OCI-LY1 (cell line): ENCODE data around the gene WNT2B.

Experiments used
- H2AFZ ChIP-seq: fragments of 200-600 bp; sonication (generic), shearing (Covaris generic); 2 replicates; pipeline ENCODE4 v1.6.0; 2014; ENCODE audit warnings: antibody characterized with exemption, mild to moderate bottlenecking, low read length
- H3F3A ChIP-seq: fragments of 200-600 bp; sonication (generic), shearing (Covaris generic); 2 replicates; pipeline ENCODE4 v1.6.0; 2014; ENCODE audit warnings: mild to moderate bottlenecking, antibody characterized with exemption, low read length, moderate library complexity; ENCODE audit not compliant: insufficient read depth
- H3K27ac ChIP-seq: fragments of 200-600 bp; sonication (generic); 2 replicates; pipeline ENCODE4 v1.5.1; 2014; ENCODE audit warnings: low read length, mixed run types, mild to moderate bottlenecking, low read depth; ENCODE audit not compliant: poor library complexity, severe bottlenecking
- H3K27me3 ChIP-seq: fragments of 200-600 bp; sonication (generic); 2 replicates; pipeline ENCODE4 v1.6.0; 2014; ENCODE audit warnings: antibody characterized with exemption, mild to moderate bottlenecking, low read length, moderate library complexity; ENCODE audit not compliant: insufficient read depth
- H3K36me3 ChIP-seq: fragments of 200-600 bp; sonication (generic); 2 replicates; pipeline ENCODE4 v1.6.1; 2014; ENCODE audit warnings: mild to moderate bottlenecking, antibody characterized with exemption, low read length, moderate library complexity, mixed read lengths; ENCODE audit not compliant: insufficient read depth
- H3K4me1 ChIP-seq: fragments of 200-600 bp; sonication (generic); 2 replicates; pipeline ENCODE4 v1.5.1; 2014; ENCODE audit warnings: mild to moderate bottlenecking, low read length, moderate library complexity; ENCODE audit not compliant: insufficient read depth, severe bottlenecking
- H3K4me2 ChIP-seq: fragments of 200-600 bp; sonication (generic), shearing (Covaris generic); 2 replicates; pipeline ENCODE4 v1.6.1; 2014; ENCODE audit warnings: low read length
- H3K4me3 ChIP-seq: fragments of 200-600 bp; sonication (generic); 2 replicates; pipeline ENCODE4 v1.5.1; 2014; ENCODE audit warnings: low read length, low read depth, mild to moderate bottlenecking, mixed read lengths; ENCODE audit not compliant: poor library complexity, severe bottlenecking
- H3K79me2 ChIP-seq: fragments of 200-600 bp; shearing (Covaris generic); 2 replicates; pipeline ENCODE4 v1.6.1; 2016; ENCODE audit warnings: mixed run types, low read length, mixed read lengths; ENCODE audit not compliant: insufficient read depth
- H3K9ac ChIP-seq: fragments of 200-600 bp; sonication (generic), shearing (Covaris generic); 2 replicates; pipeline ENCODE4 v1.6.1; 2014; ENCODE audit warnings: mild to moderate bottlenecking, low read length, mixed read lengths
- H3K9me2 ChIP-seq: fragments of 200-600 bp; sonication (generic), shearing (Covaris generic); 2 replicates; pipeline ENCODE4 v1.6.1; 2014; ENCODE audit warnings: low read depth, mild to moderate bottlenecking, low read length, mixed read lengths
- H3K9me3 ChIP-seq: fragments of 200-600 bp; shearing (Covaris generic); 2 replicates; pipeline ENCODE4 v1.6.1; 2014; ENCODE audit warnings: low read length, mixed read lengths
- H4K20me1 ChIP-seq: fragments of 200-600 bp; sonication (generic), shearing (Covaris generic); 2 replicates; pipeline ENCODE4 v1.6.0; 2016; ENCODE audit warnings: mild to moderate bottlenecking, low read length; ENCODE audit not compliant: insufficient read depth
- CTCF ChIP-seq: fragments of 200-600 bp; sonication (generic), shearing (Covaris generic); IDR thresholded peaks from 2 replicates; pipeline ENCODE4 v1.5.1; 2017; ENCODE audit warnings: mild to moderate bottlenecking, antibody characterized with exemption, low read length, moderate library complexity, mixed read lengths
- EZH2 ChIP-seq: fragments of 200-600 bp; sonication (generic), shearing (Covaris generic); IDR thresholded peaks from 2 replicates; pipeline ENCODE4 v1.8.0; 2017; ENCODE audit warnings: borderline replicate concordance, mixed run types, mild to moderate bottlenecking, antibody characterized with exemption, low read length, moderate library complexity, mixed read lengths

Gene WNT2B

GRCh38 chr1:112506306-112506705 lies 2.5 kb upstream of the WNT2B start:
- Histone ChIP-seq H2AFZ (no peak overlapping the region), H3K36me3 (no peaks in the 10 kb centered on the region), H3K9me3 (no peaks in the 10 kb centered on the region), H3K79me2 (no peaks in the 10 kb centered on the region), H3K27ac (no peak overlapping the region), H3K9ac (no peak overlapping the region), H3K9me2 (no peaks in the 10 kb centered on the region), H3K4me2 (no peak overlapping the region), H3K27me3 (0 out of 2 replicates have a peak, but pooled peaks cover 8% of the 10 kb centered on the region), H3K4me3 (no peak overlapping the region), H3K4me1 (peaks cover 19% of the 10 kb centered on the region), H4K20me1 (no peaks in the 10 kb centered on the region), H3F3A (no peaks in the 10 kb centered on the region)
- no peak for TF ChIP-seq EZH2
- TF ChIP-seq CTCF = no peak

GRCh38 chr1:112506731-112507130 lies 2.0 kb upstream of the WNT2B start:
- Histone ChIP-seq H3K4me1 (peaks cover 17% of the 10 kb centered on the region), H3K27ac (no peak overlapping the region), H2AFZ (no peak overlapping the region), H3F3A (no peaks in the 10 kb centered on the region), H3K27me3 (0 out of 2 replicates have a peak, but pooled peaks cover 8% of the 10 kb centered on the region), H3K9me3 (no peaks in the 10 kb centered on the region), H3K36me3 (no peaks in the 10 kb centered on the region), H3K9me2 (no peaks in the 10 kb centered on the region), H4K20me1 (no peaks in the 10 kb centered on the region), H3K4me3 (no peak overlapping the region), H3K79me2 (no peaks in the 10 kb centered on the region), H3K4me2 (no peak overlapping the region), H3K9ac (no peak overlapping the region)
- TF ChIP-seq EZH2 = no peak
- no peak for TF ChIP-seq CTCF

- Histone ChIP-seq H3K4me2 (peak overlapping the region; percentile 79; the same call in 1 of the 2 replicates), H3K4me3 (no peak overlapping the region)
- TF ChIP-seq CTCF (no peak), EZH2 (no peak)
Measured at GRCh38 chr1:112507336-112507735, 1.4 kb upstream of the WNT2B start.

More at GRCh38 chr1:112507336-112507735, 1.4 kb upstream of the WNT2B start:
- H3F3A ChIP-seq = no peaks in the 10 kb centered on the region
- H3K9me3 ChIP-seq = no peaks in the 10 kb centered on the region
- H3K9ac ChIP-seq = no peak overlapping the region
- no peak overlapping the region for H2AFZ ChIP-seq
- 0 out of 2 replicates have a peak, but pooled peaks cover 8% of the 10 kb centered on the region for H3K27me3 ChIP-seq
- no peak overlapping the region for H3K27ac ChIP-seq
- no peaks in the 10 kb centered on the region for H3K9me2 ChIP-seq
- no peaks in the 10 kb centered on the region for H4K20me1 ChIP-seq
- H3K79me2 ChIP-seq = no peaks in the 10 kb centered on the region
- H3K36me3 ChIP-seq = no peaks in the 10 kb centered on the region
- peaks cover 12% of the 10 kb centered on the region for H3K4me1 ChIP-seq
